GM12892 (cell line): ENCODE measurements around the gene KAZN.

Source experiments
- DNase-seq: peaks from one replicate; pipeline ENCODE4 v3.0.0; 2011; ENCODE audit not compliant: insufficient read length
- FAIRE-seq: peaks from 2 replicates; lab custom pipeline; 2011; peaks lifted over from hg19 to GRCh38; lab: Jason Lieb, UNC
- POLR2A ChIP-seq: IDR thresholded peaks from 2 replicates; pipeline ENCODE4 v1.6.1; 2011; ENCODE audit warnings: low read depth, low read length, control low read depth
- POLR2AphosphoS5 ChIP-seq: IDR thresholded peaks from 2 replicates; pipeline ENCODE4 v1.6.1; 2011; ENCODE audit warnings: low read depth, low read length, control low read depth
- TAF1 ChIP-seq: IDR thresholded peaks from 2 replicates; pipeline ENCODE4 v1.6.1; 2011; ENCODE audit warnings: low read depth, mild to moderate bottlenecking, control low read depth, low read length, borderline replicate concordance

KAZN gene

DNA sequence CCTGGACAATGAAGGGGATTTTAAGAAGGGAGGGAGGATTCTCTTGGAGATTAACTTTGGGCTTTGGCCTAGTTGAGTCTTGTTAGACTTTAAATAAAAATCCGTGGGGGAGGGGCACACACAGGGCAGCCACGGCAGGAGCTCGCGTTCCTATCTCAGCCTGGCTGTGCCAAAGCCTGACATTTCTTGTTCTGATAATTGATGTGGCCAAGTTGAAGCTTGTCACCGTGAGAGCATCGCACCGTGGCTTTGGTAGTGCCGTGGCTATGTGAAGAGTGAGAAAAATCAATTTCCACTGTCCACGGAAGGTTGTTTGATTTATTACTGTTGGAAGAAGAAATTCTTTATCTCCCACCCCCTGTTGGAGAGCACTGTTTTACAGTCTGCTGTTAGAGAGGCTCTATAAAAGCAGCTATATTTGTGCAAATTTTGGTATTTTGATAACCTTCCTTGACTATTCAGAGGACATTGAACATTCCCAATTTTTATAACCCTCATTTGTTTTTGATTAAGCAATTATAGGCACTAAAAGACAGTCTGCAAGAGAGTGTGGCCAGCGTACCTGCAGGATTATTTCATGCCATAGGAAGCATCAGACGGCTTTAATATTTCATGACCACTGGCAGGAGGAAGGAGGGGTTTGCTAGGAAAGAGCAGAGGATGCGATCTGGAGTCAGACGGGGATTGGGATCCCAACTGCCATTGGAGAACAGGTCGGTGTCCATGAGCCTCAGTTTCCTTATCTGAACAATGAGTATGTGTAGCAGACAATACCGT lies 160.7 kb downstream of the KAZN start:
- no peak for TF ChIP-seq TAF1
- no peak for TF ChIP-seq POLR2AphosphoS5
- TF ChIP-seq POLR2A: no peak
- FAIRE-seq (no peak), DNase-seq (no peak)

DNA sequence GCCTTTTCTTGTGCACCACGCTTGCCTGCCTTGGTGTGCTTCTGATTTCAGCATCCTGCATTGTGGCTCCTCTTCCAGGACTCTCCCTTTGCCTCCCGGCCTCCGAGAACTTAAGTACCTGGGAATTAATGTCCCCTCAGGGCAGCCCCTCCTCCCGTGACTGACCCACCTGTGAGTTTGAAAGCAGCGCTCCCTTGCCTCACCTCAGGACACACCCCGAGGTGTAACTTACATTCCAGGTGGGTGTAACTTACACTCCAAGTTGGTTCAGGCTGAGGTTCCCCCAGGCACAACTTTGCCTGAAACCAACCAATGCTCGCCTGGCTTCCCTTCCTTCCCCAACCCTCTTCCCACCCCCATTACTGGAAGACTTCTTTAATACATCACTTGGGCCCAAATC lies 161.4 kb downstream of the KAZN start:
- no peak for TF ChIP-seq TAF1
- TF ChIP-seq POLR2A: no peak
- no peak for TF ChIP-seq POLR2AphosphoS5
- FAIRE-seq (no peak), DNase-seq (no peak)

DNA sequence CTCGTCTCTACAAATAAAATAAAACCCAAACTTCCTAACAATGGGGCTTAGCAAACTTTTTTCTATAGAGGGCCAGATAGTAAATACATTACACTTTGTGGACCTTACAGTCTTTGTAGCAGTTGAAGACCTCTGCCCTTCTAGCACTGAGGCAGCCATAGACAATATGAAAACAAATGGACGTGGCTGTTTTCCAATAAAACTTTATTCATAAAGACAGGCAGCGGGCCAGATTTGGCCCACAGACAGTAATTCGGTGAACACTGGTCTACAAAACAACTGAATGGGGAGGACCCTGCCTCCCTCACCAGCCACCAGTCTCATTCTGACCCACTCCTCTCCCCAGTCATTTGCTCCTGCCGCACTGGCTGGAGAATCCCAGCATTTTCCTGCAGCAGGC lies 162.3 kb downstream of the KAZN start:
- DNase-seq (no peak), FAIRE-seq (no peak)
- no peak for TF ChIP-seq POLR2A
- TF ChIP-seq POLR2AphosphoS5: no peak
- TF ChIP-seq TAF1: no peak

DNA sequence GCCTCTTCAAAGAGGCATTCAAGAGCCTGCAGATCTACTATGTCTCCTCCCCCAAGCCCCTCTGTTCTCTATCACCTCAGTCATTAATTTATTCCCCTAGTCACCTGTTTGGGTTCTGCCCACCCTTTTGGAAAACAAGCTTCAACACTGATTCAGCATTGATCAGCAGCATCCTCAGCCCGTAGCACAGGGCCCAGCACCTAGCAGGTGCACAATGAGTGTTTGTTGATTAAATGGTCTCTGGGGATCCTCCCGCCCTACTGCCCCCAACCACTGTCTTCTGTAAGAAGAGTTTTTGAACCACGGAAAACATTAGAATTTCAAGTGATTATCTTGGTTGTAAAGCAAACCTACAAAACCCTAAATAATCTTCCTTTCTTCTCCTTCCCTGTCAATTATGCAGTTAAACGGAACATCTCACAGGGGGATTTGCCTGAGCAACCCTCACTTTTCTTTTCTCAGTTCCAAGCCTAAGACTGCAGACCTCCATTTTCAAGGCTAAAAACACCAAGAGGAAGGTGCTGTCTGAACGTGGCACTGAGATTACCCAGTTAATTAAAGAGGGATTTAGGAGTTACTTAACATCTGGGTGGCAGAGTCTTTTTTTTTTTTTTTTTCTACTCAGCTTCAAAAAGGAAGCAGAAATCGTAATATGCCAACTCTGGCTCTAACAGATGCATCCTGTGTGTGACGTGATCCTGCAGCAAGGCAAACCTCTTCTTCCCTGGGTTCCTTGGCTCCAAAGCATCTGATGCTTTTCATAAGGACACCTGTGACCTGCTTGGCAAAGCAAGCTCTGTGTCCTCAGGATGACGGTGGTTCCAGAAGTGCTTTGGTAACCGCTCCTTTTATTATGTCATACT lies 163.0 kb downstream of the KAZN start:
- no peak for DNase-seq
- no peak for TF ChIP-seq TAF1
- no peak for TF ChIP-seq POLR2AphosphoS5
- no peak for TF ChIP-seq POLR2A
- FAIRE-seq: no peak

DNA sequence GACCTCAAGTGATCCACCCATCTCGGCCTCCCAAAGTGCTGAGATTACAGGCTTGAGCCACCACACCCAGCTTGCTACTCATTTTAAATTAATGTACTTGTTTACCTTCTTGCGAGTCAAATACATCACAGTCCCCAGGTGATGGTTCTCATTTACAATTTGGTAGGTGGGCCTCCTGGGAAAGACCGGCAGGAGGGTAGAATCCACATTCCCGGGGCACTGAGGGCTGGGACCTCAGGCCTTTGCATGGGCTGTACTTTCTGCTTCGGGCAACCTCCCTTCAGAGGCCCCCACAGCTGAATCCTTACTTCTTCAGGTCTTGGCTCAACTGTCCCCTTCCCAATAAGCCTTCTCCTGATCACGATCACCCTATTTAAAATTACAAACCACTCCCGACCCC lies 165.5 kb downstream of the KAZN start:
- no peak for DNase-seq
- no peak for TF ChIP-seq POLR2AphosphoS5
- no peak for TF ChIP-seq POLR2A
- TF ChIP-seq TAF1: no peak
- FAIRE-seq: no peak

DNA sequence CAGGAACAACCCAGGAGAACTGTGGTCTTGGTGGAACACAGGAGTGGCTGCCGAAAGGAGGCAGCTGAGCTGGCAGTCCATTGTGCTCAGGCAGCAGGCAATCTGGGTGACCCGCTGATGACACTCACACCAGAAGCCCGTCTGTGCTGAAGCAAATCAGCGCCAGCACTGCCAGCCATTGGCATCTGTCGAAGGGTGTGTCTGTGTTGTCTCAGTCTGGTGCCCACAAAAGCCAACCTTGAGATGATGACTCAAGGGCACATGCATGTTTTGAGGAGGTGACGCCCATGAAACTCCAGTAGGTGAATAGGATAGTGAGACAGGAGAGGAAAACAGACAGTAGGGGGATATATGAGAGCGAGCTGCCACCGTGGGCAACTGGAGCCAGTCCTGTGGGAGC lies 167.3 kb downstream of the KAZN start:
- DNase-seq (no peak), FAIRE-seq (no peak)
- no peak for TF ChIP-seq POLR2AphosphoS5
- TF ChIP-seq POLR2A: no peak
- TF ChIP-seq TAF1: no peak

DNA sequence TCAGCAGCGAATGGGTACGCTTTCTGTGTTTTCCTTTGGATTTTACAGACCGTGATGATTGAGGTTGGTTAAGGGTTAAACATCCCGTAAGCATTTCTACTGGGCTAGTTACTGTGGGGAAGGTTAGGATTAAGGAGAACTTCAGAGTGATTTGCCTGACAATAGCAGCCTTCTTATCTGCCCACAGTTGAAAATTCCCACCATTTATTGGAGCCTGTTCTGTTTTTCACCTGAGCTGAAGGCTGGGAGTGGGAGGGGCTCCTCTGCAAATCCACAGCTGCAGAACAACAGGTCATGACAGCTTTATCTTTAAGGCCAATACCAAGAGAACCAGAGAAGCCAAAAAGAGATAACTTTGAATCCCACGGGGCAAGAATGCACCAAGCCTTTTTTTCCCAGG lies 168.6 kb downstream of the KAZN start:
- FAIRE-seq: no peak

DNA sequence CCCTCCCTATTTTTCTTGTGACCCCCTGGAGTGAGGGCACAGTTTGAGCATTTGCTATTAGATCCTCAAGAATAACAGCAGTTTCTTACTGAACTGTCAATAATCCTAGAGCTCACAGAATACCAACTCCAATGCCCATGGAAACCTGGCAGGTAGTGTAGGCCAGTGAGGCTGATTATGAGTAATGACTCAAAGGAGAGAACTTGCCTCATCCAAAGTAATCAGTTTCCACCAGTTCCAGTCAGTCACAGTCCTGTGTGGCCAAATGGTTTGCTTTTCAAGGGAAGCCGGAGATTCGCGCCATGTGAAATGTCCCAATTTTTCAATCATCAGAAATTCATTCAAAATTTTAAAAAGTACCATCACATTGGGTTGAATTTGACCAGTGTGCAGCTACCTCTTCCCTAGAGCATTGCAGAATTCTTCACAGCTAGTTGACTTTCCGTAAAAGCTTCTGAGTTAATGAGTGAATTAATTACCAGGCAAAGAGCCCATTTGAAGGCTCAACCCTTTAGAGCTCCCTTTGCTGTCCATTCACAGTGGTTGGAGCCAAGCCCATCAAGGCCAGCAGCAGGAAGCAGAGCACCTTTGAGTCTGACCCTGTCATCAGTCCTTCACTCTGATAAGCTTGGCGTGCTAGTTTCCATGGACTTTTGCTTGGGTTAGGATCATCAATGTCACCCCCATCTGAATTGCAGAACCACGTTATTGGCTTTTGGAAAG lies 170.3 kb downstream of the KAZN start:
- TF ChIP-seq POLR2A (no peak), TAF1 (no peak), POLR2AphosphoS5 (no peak)
- no peak for FAIRE-seq
- DNase-seq: no peak

More for the DNA sequence above, 168.6 kb downstream of the KAZN start:
- no peak for TF ChIP-seq POLR2A
- TF ChIP-seq TAF1: no peak
- no peak for DNase-seq

DNA sequence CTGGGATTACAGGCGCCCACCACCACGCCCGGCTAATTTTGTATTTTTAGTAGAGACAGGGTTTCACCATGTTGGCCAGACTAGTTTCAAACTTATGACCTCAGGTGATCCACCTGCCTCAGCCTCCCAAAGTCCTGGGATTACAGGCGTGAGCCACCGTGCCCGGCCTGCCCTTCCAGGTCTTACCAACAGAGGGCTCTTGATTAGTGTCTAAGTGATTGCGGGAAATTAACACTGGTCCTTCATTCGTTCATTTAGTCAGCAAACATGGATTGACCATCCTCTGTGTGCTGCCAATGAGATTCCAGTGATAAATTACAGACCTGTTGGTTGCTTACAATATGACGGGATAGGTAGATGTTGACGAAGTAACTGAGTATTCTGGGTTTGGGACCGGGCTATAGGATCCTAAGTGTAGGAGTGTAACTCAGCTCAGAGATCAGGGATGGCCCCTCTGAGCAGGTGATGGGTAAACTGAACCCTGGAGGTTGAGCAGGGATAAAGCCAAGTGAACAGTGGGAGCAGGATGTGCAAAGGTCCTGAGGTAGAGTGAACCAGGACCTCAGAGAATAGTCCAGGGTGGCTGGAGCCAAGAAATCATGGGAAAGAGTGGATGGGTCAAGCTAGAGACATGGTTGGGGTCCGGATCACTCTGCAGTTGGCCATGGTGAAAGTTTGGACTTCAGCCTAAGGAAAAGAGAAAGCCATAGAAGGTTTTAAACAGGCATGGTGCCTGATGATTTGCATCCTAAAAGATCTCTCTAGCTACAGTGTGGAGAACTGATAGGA lies 171.2 kb downstream of the KAZN start:
- no peak for TF ChIP-seq POLR2A
- TF ChIP-seq TAF1: no peak
- no peak for TF ChIP-seq POLR2AphosphoS5
- FAIRE-seq: no peak

DNA sequence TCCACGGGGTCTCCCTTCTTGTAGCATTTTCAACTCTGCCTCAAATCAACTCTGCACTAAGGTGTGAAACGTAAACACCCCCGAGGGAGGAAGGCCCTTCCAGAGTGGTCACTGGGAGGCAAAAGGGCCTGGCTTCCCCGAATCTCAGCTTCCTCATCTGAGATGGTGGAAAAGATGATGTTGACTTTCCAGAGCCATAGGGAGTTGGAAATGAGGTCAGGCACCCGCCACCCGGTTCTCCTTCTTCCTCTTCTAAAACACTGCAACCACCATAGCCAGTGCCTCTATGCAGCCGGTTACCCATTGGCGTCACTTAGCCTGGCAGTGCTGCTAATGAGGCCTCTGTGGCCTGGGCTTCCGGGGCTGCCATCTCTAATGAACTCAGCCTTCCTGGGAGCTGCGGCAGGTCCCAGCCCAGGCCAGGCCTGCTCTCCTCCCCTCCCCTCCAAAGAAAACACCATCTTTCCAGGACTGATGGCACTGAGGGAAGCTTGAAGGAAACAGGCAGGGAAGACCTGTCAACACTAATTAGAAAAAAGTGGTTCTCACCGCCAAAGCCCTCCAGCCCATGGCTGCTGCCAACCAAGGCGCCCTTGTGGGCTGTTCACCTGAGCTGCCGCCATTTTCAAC lies 175.0 kb downstream of the KAZN start:
- FAIRE-seq: no peak
- TF ChIP-seq TAF1: no peak
- TF ChIP-seq POLR2A: no peak
- no peak for TF ChIP-seq POLR2AphosphoS5
- DNase-seq: no peak

More for the DNA sequence above, 171.2 kb downstream of the KAZN start:
- DNase-seq: no peak

DNA sequence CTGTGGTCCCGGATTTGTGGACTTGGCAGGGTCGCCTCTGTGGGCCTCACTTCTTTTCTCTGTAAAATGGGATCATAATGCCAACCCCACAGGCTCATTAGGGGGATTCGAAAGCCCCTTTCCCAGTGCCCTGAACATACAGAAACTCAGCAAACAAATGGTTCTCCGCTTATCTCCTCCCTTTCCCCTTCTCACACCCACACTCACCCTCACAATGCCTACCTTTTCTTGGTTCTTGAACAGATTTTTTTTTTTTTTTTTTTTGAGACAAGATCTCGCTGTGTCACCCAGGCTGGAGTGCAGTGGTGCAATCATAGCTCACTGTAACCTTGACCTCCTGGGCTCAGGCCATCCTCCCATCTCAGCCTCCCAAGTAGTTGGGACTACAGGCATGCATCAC lies 175.7 kb downstream of the KAZN start:
- DNase-seq (no peak), FAIRE-seq (no peak)
- TF ChIP-seq TAF1 (no peak), POLR2A (no peak), POLR2AphosphoS5 (no peak)
